Stimulated activated memory B cell treated with anti-CD40 and anti-IgM and Interleukin-4, amounts not matched to agents 10 μg/mL and 1 μg/mL and 100 μg/mL, for 72 hours (primary cell): ENCODE measurements around the gene RNLS.
"Not testable (repeated sequence)": the region's sequence is repeated elsewhere in the genome, so short reads cannot be mapped to it uniquely, and the experiment has no call there.

ENCODE experiments used
- ATAC-seq: fragments of 150-1000 bp; cut with Tn5 transposase; 2 replicates; pipeline ENCODE4 v1.10.0; 2021
- H3K27ac Mint-ChIP-seq: one replicate; pipeline ENCODE4 v1.8.0; 2022; ENCODE audit warnings: mild to moderate bottlenecking, mixed read lengths
- H3K27me3 Mint-ChIP-seq: one replicate; pipeline ENCODE4 v1.8.0; 2022; ENCODE audit warnings: mixed read lengths
- H3K36me3 Mint-ChIP-seq: one replicate; pipeline ENCODE4 v1.8.0; 2022; ENCODE audit warnings: mixed read lengths
- H3K4me1 Mint-ChIP-seq: one replicate; pipeline ENCODE4 v1.8.0; 2022; ENCODE audit warnings: mixed read lengths
- H3K4me3 Mint-ChIP-seq: one replicate; pipeline ENCODE4 v1.8.0; 2022; ENCODE audit warnings: mild to moderate bottlenecking, moderate library complexity, mixed read lengths
- H3K9me3 Mint-ChIP-seq: one replicate; pipeline ENCODE4 v1.8.0; 2022; ENCODE audit warnings: mixed read lengths

The RNLS gene

DNA sequence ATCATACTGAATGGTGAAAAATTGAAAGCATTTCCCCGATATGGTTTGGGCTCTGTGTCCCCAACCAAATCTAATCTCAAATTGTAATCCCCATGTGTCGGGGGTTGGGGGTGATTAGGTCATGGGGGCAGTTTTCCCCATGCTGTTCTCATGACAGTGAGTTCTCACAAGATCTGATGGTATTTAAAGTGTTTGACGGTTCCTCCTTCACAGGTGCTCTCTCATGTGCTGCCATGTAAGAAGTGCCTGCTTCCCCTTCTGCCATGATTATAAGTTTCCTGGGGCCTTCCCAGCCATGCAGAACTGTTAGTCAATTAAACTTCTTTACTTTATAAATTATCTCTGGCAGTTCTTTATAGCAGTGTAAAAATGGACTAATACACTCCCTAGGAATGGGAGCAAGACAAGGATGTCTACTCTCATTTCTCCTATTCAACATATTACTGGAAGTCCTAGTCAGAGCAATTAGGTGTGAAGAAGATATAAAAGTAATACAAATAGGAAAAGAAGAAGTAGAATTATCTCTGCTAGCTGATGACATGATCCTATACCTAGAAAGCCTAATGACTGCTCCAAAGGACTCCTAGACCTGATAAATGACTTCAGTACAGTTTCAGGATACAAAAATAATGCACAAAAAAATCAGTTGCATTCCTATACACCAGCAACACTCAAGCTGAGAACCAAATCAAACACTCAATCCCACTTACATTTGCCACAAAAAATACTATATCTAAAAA lies 260.6 kb downstream of the RNLS start:
- Mint-ChIP-seq H3K27ac (no peak overlapping the region), H3K9me3 (peaks cover 28% of the 10 kb centered on the region), H3K4me1 (peaks cover 24% of the 10 kb centered on the region), H3K4me3 (no peak overlapping the region), H3K36me3 (peaks cover 47% of the 10 kb centered on the region), H3K27me3 (no peaks in the 10 kb centered on the region)
- peak; percentile 72 for ATAC-seq

DNA sequence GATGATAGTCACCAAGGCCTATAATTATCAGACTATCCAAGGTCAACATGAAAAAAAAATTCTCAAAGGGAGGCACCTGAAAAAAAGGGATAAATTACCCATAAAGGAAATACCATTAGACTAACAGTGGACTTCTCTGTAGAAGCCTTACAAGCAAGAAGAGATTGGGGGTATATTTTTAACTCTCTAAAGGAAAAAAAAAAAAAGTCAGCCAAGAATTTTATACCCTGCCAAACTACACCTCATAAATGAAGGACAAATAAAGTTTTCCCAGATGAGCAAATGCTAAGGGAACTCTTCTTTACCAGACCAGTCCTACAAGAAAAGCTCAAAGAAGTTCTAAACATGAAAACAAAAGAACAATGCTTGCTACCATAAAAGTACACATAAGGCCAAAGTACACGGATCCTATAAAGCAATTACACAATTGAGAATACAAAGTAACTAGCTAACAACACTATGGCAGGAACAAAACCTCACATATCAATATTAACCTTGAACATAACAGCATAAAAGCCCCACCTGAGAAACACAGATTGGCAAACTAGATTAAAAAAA lies 263.1 kb downstream of the RNLS start:
- Mint-ChIP-seq H3K27me3 (no peaks in the 10 kb centered on the region), H3K4me1 (peaks cover 39% of the 10 kb centered on the region), H3K36me3 (peaks cover 38% of the 10 kb centered on the region), H3K27ac (no peak overlapping the region), H3K4me3 (no peak overlapping the region), H3K9me3 (peaks cover 22% of the 10 kb centered on the region)
- ATAC-seq = no peak

DNA sequence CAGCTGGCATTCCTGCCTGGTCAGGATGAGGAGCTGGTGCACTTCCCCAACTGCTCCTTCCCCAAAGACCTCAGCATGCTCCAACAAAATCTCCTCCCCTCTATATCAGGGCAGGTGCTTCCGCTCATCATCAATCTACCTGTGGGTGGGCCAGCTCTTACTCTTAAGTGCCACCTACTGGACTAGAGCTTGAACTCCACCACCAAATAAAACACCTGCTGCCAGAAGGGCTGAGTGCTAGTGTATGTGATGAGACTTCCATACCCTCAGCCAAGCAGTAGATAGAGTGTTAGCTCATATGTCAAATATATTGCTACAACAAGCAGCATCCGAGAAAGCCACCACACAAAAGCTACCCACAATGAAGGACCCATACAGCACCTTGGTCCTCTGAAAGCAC lies 264.3 kb downstream of the RNLS start:
- Mint-ChIP-seq H3K4me1 (peaks cover 47% of the 10 kb centered on the region), H3K36me3 (peaks cover 38% of the 10 kb centered on the region), H3K9me3 (peaks cover 22% of the 10 kb centered on the region), H3K27ac (no peak overlapping the region), H3K27me3 (no peaks in the 10 kb centered on the region), H3K4me3 (no peak overlapping the region)
- ATAC-seq = no peak

DNA sequence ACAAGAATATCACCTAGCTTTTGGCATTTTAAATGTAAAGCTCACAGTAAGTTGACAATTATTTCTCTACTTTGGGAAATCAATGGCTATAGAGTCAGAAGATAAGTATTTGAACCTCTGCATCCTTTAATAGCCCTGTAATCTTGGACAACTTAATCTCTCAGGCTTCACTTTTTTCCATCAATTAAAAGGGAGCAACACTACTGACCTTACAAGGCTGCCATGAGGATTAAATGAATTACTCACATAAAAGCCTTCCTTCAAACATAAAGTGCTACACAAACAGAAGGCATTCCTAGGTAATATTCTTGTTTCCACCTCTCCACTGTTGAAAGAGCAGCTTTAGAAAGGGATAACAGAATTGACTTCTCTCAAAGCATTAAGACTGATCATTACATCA lies 266.0 kb downstream of the RNLS start:
- Mint-ChIP-seq H3K4me3 (no peak overlapping the region), H3K4me1 (peaks cover 42% of the 10 kb centered on the region)

DNA sequence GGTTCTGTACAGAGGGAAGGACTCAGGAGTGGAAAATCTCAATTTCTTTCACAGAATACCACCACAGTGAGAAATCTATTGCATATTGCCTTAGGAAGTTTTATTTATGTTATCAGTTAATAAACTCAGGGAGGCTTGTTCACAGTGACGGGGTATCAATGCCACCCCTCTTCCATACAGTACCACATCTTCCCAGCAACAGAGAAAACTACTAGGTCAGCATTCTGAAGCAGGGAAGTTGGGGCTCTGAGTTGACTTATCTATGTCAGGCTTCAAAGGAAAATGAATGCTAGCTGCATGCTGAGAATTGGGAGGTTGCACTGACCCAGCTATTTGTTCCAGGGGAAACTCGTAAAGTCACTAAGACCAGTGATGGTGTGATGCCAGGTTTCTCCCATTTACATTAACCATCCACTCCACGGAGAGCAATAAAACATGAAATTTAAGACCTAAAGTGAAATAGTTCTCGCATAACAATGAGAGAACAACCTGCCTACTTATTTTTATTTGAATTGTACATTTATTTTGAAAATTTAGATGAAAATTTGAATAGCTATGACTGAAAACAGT lies 266.7 kb downstream of the RNLS start:
- H3K36me3 Mint-ChIP-seq = peaks cover 34% of the 10 kb centered on the region
- H3K27ac Mint-ChIP-seq = no peak overlapping the region
- peaks cover 42% of the 10 kb centered on the region for H3K4me1 Mint-ChIP-seq
- no peaks in the 10 kb centered on the region for H3K27me3 Mint-ChIP-seq
- no peak overlapping the region for H3K4me3 Mint-ChIP-seq
- no peak for ATAC-seq
- H3K9me3 Mint-ChIP-seq = peaks cover 17% of the 10 kb centered on the region

More for the DNA sequence above, 266.0 kb downstream of the RNLS start:
- Mint-ChIP-seq H3K36me3 (peaks cover 31% of the 10 kb centered on the region), H3K27ac (no peak overlapping the region), H3K9me3 (peaks cover 18% of the 10 kb centered on the region), H3K27me3 (no peaks in the 10 kb centered on the region)
- ATAC-seq = no peak

DNA sequence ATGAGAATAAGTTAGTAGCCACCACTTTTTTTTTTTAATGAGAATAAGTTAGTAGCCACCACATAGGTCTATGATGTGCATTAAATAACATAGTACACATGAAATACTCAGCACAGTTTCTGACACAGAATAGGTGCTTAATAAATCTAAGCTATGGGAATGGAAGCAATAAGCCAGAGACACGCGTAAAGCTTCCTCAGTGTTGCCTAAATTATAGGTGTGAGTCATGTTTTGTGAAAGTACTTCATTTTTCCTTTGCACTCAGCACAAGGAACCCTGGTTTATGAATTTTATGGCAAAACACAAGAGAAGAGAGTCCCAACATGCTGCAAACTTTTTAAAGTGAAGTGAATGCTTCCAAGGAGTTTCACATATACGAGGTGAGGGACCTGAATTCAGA lies 267.4 kb downstream of the RNLS start:
- Mint-ChIP-seq H3K27ac (no peak overlapping the region), H3K4me1 (peaks cover 48% of the 10 kb centered on the region), H3K27me3 (no peaks in the 10 kb centered on the region), H3K36me3 (peaks cover 29% of the 10 kb centered on the region), H3K4me3 (no peak overlapping the region), H3K9me3 (peaks cover 12% of the 10 kb centered on the region)
- no peak for ATAC-seq

DNA sequence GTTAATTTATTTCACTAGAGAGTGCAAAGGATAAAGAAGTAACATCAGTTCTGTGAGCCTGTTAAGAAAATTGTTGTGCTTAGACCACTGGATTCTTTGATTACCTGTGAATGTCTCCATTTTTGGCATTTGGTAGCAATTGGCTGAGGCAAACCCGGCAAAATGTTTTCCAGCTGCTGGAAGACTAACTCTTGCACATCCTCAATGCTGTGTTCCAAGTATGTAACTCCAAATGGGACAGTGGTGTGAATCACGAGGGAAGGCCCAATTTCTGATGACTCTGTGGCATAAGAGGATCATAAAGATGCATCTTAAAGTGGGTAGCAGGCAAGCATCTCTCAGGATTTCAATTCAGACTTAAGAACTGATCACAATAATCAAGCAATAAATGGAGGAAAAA lies 268.8 kb downstream of the RNLS start:
- Mint-ChIP-seq H3K4me1 (peaks cover 57% of the 10 kb centered on the region), H3K27me3 (no peaks in the 10 kb centered on the region), H3K4me3 (no peak overlapping the region), H3K27ac (peak overlapping the region; percentile 20), H3K36me3 (peaks cover 18% of the 10 kb centered on the region), H3K9me3 (peaks cover 6% of the 10 kb centered on the region)
- ATAC-seq = no peak

DNA sequence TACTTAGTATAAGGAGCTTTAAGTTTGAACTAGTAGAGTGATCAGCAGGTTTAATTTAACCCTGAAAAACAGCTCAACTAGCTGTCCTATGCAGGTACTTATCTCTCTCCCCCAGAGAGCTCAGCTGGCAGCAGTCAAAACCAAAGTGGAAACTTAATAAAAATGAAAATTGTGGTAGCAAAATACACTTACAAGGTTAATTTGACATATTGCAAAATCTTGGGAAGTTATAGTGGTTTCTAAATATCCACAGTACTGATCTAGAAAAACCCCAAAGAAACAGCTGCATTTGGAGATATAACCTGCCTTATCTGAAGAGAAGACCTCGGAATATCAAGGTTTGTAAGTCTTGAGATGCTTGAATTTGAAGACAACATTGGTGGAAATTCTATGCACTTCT lies 269.2 kb downstream of the RNLS start:
- H3K9me3 Mint-ChIP-seq = peaks cover 4% of the 10 kb centered on the region
- H3K36me3 Mint-ChIP-seq = peaks cover 16% of the 10 kb centered on the region
- H3K4me3 Mint-ChIP-seq = no peak overlapping the region
- ATAC-seq = no peak
- no peak overlapping the region for H3K27ac Mint-ChIP-seq
- H3K4me1 Mint-ChIP-seq = peaks cover 62% of the 10 kb centered on the region
- H3K27me3 Mint-ChIP-seq = no peaks in the 10 kb centered on the region

DNA sequence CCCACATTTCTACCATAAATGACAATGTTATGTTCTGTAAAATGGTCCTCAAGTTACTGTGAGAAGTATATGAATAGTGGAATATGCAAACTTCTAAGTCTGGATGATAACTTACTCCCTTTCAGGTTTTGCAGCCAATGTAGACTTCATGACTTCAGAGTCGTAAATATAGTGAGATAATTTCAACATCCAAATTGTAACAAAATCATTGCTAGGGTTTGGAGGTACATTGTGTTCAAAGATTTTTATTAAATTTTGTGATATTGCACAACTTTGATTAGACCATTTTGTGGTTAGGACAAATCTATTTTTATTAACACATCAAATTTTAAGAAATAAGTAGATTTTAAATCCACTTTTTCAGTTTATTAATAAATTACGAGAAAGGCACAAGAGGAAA lies 270.3 kb downstream of the RNLS start:
- H3K27ac Mint-ChIP-seq = no peak overlapping the region
- H3K4me3 Mint-ChIP-seq = no peak overlapping the region
- no peak for ATAC-seq
- no peaks in the 10 kb centered on the region for H3K27me3 Mint-ChIP-seq
- H3K4me1 Mint-ChIP-seq = peaks cover 68% of the 10 kb centered on the region
- peaks cover 14% of the 10 kb centered on the region for H3K36me3 Mint-ChIP-seq
- peaks cover 4% of the 10 kb centered on the region for H3K9me3 Mint-ChIP-seq

DNA sequence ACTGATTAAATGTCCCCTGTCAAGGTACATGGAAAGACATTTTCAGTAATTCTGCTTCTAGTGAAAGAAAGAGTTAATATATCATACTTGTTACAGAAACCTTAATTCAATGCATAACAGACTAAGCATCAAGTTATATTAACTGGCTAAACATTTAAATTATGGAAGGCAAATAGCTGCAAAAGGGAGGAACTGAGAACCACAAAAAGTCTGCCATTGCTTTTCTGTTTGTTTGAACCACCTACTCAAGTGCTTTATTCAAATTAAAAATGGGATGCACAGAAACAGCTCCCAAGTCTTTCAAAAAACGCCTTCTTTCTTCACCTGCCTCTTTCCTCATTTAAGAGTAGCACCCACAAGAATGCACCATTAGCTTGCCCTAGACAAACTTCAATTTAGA lies 271.9 kb downstream of the RNLS start:
- peaks cover 73% of the 10 kb centered on the region for H3K4me1 Mint-ChIP-seq
- H3K36me3 Mint-ChIP-seq = peaks cover 14% of the 10 kb centered on the region

DNA sequence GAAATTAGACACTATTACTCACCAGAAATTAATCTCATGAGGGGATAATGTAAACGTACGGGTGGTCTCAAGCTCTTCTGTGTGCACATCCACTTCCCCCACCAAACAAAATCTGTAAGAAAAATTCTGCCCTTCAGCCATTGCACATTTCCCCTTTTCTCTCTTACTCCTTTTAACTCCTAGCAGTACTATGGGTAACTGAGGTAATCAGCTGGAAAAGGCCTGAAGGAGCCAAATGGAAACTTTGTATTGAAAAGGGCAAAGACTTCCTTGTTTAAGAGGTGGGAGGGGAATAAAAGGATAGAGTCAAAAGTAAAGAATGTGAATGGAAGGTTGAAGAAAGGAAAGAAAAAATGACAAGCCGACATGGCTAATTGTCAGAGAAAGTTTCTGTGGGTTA lies 273.8 kb downstream of the RNLS start:
- Mint-ChIP-seq H3K4me1 (peaks cover 64% of the 10 kb centered on the region), H3K27me3 (no peaks in the 10 kb centered on the region), H3K4me3 (no peak overlapping the region), H3K27ac (no peak overlapping the region), H3K36me3 (peaks cover 14% of the 10 kb centered on the region), H3K9me3 (peaks cover 4% of the 10 kb centered on the region)
- ATAC-seq = no peak

More for the DNA sequence above, 271.9 kb downstream of the RNLS start:
- Mint-ChIP-seq H3K4me3 (no peak overlapping the region), H3K9me3 (peaks cover 4% of the 10 kb centered on the region), H3K27me3 (no peaks in the 10 kb centered on the region), H3K27ac (no peak overlapping the region)
- no peak for ATAC-seq

DNA sequence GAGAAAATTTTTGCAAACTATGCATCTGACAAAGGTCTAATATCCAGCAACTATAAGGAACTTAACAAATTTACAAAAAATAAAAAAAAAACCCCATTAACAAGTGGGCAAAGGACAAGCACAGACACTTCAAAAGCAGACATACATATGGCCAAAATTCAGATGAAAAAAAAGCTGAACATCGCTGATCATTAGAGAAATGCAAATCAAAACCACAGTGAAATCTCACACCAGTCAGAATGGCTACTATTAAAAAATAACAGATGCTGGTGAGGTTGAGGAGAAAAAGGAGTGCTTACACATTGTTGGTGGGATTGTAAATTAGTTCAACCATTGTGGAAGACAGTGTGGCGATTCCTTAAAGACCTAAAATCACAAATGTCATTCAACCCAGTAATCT lies 274.8 kb downstream of the RNLS start:
- H3K4me1 Mint-ChIP-seq = peaks cover 55% of the 10 kb centered on the region
- H3K4me3 Mint-ChIP-seq, H3K27ac Mint-ChIP-seq, H3K27me3 Mint-ChIP-seq, H3K9me3 Mint-ChIP-seq, ATAC-seq: not testable (repeated sequence)
- peaks cover 14% of the 10 kb centered on the region for H3K36me3 Mint-ChIP-seq

DNA sequence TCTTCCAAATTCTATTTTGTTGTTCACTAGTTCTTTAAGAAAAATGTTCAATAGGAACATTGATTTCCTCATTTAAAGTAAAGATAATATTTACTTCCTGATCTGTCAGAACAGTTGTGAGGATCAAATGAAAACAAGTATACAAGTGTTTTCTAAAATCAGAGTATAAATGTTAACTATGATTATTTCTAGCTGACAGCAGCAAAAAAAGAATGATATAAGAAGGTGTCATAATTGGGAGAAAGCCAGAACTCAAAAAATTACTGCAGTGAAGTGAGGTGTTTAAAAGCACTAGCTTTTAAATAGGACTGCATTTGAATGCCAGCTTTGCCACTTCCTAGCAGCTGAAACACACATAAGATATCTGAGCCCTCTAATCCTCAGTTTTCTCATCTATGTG lies 283.3 kb downstream of the RNLS start:
- ATAC-seq = no peak
- Mint-ChIP-seq H3K9me3 (no peaks in the 10 kb centered on the region), H3K4me3 (no peak overlapping the region), H3K27me3 (no peaks in the 10 kb centered on the region), H3K36me3 (peaks cover 6% of the 10 kb centered on the region), H3K4me1 (peaks cover 4% of the 10 kb centered on the region), H3K27ac (no peak overlapping the region)

DNA sequence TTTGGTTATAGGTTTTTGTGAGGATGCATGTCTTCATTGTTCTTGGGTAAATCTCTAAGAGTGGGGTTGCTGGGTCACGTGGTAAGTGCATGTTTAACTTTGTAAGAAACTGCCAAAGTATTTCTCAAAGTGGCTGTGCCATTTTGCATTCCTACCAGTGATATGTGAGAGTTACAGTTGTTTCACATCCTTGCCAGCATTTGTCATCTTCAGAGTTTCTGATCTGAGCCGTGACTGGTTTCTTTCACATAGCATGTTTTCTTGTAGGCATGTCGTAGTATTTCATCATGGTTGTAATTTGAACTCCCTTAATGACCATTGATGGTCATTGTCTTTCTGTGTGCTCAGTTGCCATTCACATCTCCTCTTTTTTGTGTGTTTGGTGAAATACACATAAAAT lies 286.0 kb downstream of the RNLS start:
- H3K27ac Mint-ChIP-seq = no peak overlapping the region
- peaks cover 9% of the 10 kb centered on the region for H3K4me1 Mint-ChIP-seq

DNA sequence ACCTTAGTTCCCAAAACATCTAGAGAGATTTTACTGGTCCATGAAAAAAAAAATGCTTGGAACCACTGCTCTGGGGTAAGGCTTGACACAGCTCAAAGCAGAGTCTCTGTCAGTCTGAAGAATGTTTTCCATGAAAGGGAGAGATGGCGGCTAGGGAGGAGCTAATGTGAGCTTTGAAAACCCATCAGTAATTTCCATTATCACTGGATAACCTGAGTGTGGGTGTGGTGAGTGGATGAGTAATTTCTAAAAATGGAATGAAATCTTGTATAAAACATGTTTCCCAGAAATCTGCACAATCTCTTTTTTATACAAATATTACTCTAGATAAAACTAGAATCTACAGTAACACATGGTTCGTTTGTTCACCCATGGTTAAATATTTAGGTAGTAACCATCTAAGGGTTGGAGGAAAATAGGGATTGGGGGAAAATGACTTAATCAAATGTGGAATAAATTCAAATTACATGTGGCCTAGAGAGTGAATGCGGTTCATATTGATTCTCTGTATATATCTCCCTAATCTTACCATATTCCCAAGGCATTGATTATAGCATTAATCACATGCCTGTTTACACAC lies 289.4 kb downstream of the RNLS start:
- Mint-ChIP-seq H3K27me3 (no peaks in the 10 kb centered on the region), H3K4me1 (peaks cover 24% of the 10 kb centered on the region), H3K27ac (no peak overlapping the region), H3K4me3 (no peak overlapping the region), H3K9me3 (no peaks in the 10 kb centered on the region), H3K36me3 (no peaks in the 10 kb centered on the region)
- ATAC-seq = no peak

More for the DNA sequence above, 286.0 kb downstream of the RNLS start:
- Mint-ChIP-seq H3K36me3 (no peaks in the 10 kb centered on the region), H3K9me3 (no peaks in the 10 kb centered on the region), H3K4me3 (no peak overlapping the region), H3K27me3 (no peaks in the 10 kb centered on the region)
- ATAC-seq = no peak

DNA sequence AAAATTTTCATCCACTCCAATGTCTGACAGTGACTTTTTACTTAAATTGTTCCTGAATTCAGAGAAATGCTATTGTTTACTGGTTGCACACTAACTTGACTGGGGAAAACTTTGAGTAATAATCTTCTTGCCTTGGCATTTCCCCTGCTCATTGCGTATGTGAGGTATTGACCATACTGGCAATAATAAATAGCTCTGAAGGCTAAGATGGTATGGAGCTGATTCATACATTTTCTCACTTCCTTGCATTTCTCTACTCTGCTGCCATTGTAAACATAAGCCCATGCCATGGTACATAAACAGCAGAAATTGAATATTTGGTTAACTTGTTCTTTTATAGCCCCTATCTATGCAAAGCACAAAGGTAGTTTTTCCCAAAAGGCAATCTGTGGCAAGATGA lies 290.0 kb downstream of the RNLS start:
- Mint-ChIP-seq H3K27me3 (no peaks in the 10 kb centered on the region), H3K4me1 (peaks cover 29% of the 10 kb centered on the region), H3K9me3 (no peaks in the 10 kb centered on the region), H3K36me3 (no peaks in the 10 kb centered on the region), H3K4me3 (no peak overlapping the region), H3K27ac (no peak overlapping the region)
- ATAC-seq = no peak
